DND-41 (cell line): ENCODE results near the gene HCRTR1.

Experiments used
- ATAC-seq: fragments of 200-7000 bp; cut with Tn5 transposase; 3 replicates; pipeline ENCODE4 v1.9.1; 2021; ENCODE audit warnings: low read depth; ENCODE audit not compliant: insufficient read depth
- DNase-seq: peaks from one replicate; pipeline ENCODE4 v3.0.0-alpha.2; 2020
- H2AFZ ChIP-seq: 2 replicates; pipeline ENCODE4 v1.6.0; 2012; ENCODE audit warnings: low read depth, low read length
- H3K27ac ChIP-seq: 2 replicates; pipeline ENCODE4 v1.5.1; 2012; ENCODE audit warnings: low read length, inconsistent platforms
- H3K27me3 ChIP-seq: fragments of 200-600 bp; sonication (generic); 2 replicates; pipeline ENCODE4 v1.6.0; 2012; ENCODE audit warnings: low read length, mild to moderate bottlenecking, inconsistent platforms; ENCODE audit not compliant: insufficient read depth, poor library complexity
- H3K36me3 ChIP-seq: 2 replicates; pipeline ENCODE4 v1.5.1; 2012; ENCODE audit warnings: low read length, inconsistent platforms; ENCODE audit not compliant: insufficient read depth
- H3K4me1 ChIP-seq: 2 replicates; pipeline ENCODE4 v1.5.1; 2012; ENCODE audit warnings: mild to moderate bottlenecking, low read length; ENCODE audit not compliant: insufficient read depth
- H3K4me2 ChIP-seq: 2 replicates; pipeline ENCODE4 v1.6.0; 2012; ENCODE audit warnings: mild to moderate bottlenecking, moderate library complexity, low read length, inconsistent platforms; ENCODE audit not compliant: insufficient read depth
- H3K4me3 ChIP-seq, 2 experiments: fragments of 200-600 bp in 1 of 2; shearing (Covaris generic) in 1 of 2; 2 replicates each; pipeline ENCODE4 v1.5.1; 2012 to 2016; ENCODE audit warnings: inconsistent platforms in 2 of 2, low read length in 2 of 2, mild to moderate bottlenecking in 2 of 2, low read depth in 1 of 2, moderate library complexity in 1 of 2
- H3K79me2 ChIP-seq: 2 replicates; pipeline ENCODE4 v1.6.0; 2012; ENCODE audit warnings: low read length, inconsistent platforms; ENCODE audit not compliant: insufficient read depth
- H3K9ac ChIP-seq: 2 replicates; pipeline ENCODE4 v1.6.0; 2012; ENCODE audit warnings: low read depth, mild to moderate bottlenecking, inconsistent platforms, low read length, moderate library complexity
- H3K9me3 ChIP-seq: 2 replicates; pipeline ENCODE4 v1.5.1; 2012; ENCODE audit warnings: low read length, moderate library complexity, mild to moderate bottlenecking, inconsistent platforms; ENCODE audit not compliant: insufficient read depth, severe bottlenecking
- H4K20me1 ChIP-seq: 2 replicates; pipeline ENCODE4 v1.6.0; 2012; ENCODE audit warnings: low read length; ENCODE audit not compliant: insufficient read depth
- EZH2 ChIP-seq: IDR thresholded peaks from 3 replicates; pipeline ENCODE4 v1.6.1; 2012; ENCODE audit warnings: borderline replicate concordance, low read depth, mild to moderate bottlenecking, moderate library complexity, low read length, inconsistent platforms; ENCODE audit not compliant: severe bottlenecking
- TF ChIP-seq, protein P1 (sequence below): IDR thresholded peaks from 2 replicates; pipeline ENCODE4 v1.5.1; 2012; ENCODE audit warnings: borderline replicate concordance, low read length, moderate library complexity, mild to moderate bottlenecking; ENCODE audit not compliant: poor library complexity, severe bottlenecking; ENCODE audit errors: extremely low read depth

The HCRTR1 gene

DNA sequence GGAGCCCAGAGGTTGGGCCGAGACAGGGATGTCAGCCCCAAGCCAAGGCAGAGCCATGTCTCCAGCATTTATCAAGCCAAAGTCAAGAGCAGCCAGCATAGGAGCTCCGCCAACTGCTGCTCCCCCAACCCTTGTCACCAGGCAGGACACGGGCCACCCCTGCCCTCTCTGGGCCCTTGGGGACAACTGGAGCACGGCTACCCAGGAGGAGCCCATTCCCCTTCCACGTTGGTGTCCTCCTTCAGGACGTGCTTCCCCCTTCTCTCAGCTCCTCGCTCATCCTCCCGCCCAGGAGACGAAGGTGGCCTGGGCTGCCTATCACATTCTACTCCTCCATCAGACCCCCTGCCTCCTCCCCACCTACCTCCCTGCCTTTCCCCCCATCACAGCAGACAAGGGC is 47.0 kb downstream of the HCRTR1 start:
- no peak for ATAC-seq
- no peaks in the 10 kb centered on the region for H3K9me3 ChIP-seq
- no peak for TF ChIP-seq EZH2
- TF ChIP-seq, protein P1, sequence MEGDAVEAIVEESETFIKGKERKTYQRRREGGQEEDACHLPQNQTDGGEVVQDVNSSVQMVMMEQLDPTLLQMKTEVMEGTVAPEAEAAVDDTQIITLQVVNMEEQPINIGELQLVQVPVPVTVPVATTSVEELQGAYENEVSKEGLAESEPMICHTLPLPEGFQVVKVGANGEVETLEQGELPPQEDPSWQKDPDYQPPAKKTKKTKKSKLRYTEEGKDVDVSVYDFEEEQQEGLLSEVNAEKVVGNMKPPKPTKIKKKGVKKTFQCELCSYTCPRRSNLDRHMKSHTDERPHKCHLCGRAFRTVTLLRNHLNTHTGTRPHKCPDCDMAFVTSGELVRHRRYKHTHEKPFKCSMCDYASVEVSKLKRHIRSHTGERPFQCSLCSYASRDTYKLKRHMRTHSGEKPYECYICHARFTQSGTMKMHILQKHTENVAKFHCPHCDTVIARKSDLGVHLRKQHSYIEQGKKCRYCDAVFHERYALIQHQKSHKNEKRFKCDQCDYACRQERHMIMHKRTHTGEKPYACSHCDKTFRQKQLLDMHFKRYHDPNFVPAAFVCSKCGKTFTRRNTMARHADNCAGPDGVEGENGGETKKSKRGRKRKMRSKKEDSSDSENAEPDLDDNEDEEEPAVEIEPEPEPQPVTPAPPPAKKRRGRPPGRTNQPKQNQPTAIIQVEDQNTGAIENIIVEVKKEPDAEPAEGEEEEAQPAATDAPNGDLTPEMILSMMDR = no peak
- H3K27ac ChIP-seq = no peak overlapping the region
- DNase-seq = no peak
- no peak overlapping the region for H3K9ac ChIP-seq
- H3K79me2 ChIP-seq = no peaks in the 10 kb centered on the region
- H2AFZ ChIP-seq = no peak overlapping the region
- peaks cover 5% of the 10 kb centered on the region for H3K27me3 ChIP-seq
- H3K4me2 ChIP-seq = no peak overlapping the region
- no peaks in the 10 kb centered on the region for H3K4me1 ChIP-seq
- H3K36me3 ChIP-seq = no peaks in the 10 kb centered on the region
- H3K4me3 ChIP-seq = no peak overlapping the region
- H4K20me1 ChIP-seq = peaks cover 3% of the 10 kb centered on the region; the same call in 1 of the 2 replicates

DNA sequence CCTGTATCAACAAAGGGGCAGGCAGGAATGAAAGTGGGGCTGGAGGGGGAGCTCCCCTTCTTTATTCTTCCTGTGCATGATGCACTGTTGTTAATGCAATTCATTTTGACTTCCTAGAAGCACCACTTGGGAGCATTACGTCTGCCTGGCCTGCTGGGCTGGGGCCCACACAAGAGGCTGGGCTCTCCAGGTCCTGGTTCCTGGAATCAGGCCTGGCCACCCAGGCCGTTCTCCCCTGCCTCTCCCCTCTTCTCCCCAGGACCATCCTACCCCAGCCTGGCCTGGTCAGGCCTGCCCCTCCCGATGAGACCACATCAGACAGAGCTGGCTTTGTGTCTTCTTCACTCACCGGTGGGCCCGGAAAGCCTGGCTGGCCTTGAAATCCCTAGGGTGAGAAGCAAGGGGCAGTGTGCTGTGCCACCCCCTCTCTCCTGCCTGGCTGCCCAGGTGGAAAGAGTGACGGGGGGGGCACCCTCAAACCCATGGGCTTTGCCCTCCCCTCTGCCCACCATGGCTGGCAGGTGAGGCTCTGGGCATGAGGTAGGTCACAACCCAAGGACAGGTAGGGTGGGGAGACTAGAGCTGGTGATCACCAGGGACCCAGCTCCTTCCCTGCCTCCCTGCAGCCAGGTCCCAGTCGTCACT is 47.9 kb downstream of the HCRTR1 start:
- no peak overlapping the region for H3K4me2 ChIP-seq
- H3K4me3 ChIP-seq = no peak overlapping the region
- H2AFZ ChIP-seq = no peak overlapping the region
- peaks cover 13% of the 10 kb centered on the region for H3K27me3 ChIP-seq
- no peaks in the 10 kb centered on the region for H3K9me3 ChIP-seq
- H4K20me1 ChIP-seq = peaks cover 4% of the 10 kb centered on the region; the same call in 1 of the 2 replicates
- no peak for TF ChIP-seq EZH2
- TF ChIP-seq, protein P1 = no peak
- H3K36me3 ChIP-seq = no peaks in the 10 kb centered on the region
- DNase-seq (no peak), ATAC-seq (no peak)
- H3K27ac ChIP-seq = no peak overlapping the region
- H3K79me2 ChIP-seq = no peaks in the 10 kb centered on the region
- no peak overlapping the region for H3K9ac ChIP-seq
- no peaks in the 10 kb centered on the region for H3K4me1 ChIP-seq

DNA sequence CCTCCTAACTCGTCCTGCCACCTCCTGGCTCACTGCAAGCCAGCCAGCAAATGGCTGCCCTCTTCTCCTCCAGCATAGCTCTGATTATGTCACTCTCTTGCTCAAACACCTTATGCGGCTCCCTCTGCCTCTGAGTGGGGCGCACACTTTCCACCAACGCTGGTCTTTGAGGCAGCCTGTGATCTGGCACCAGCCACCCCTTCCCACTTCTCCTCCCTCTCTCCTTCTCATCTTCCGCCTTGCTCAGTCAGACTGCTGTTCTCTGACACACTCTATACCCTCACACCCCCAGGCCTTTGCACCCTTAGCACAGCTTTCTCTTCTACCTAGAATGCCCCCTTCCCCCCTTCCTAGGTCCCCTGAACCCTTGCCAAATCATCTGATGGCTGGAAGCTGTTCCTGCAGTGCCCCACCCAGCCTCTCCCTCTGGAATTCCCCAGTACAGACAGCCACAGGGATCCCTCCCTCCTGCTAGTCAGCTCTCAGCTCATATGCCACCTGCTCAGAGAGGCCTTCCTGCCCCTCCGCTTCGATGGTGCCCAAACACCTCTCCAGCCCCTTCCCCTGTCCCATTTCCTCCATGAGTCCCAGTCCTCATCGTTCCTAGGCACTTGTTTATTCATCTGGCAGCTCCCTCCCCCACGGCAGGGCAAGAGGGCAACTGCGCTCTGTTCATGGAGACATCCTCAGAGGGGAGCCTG is 48.9 kb downstream of the HCRTR1 start:
- Histone ChIP-seq H3K27me3 (peaks cover 23% of the 10 kb centered on the region), H3K79me2 (no peaks in the 10 kb centered on the region), H3K4me3 (no peak overlapping the region), H3K27ac (no peak overlapping the region), H3K9ac (no peak overlapping the region), H3K4me2 (no peak overlapping the region), H3K36me3 (no peaks in the 10 kb centered on the region), H3K4me1 (no peaks in the 10 kb centered on the region), H2AFZ (no peak overlapping the region), H4K20me1 (peaks cover 4% of the 10 kb centered on the region; the same call in 1 of the 2 replicates), H3K9me3 (no peaks in the 10 kb centered on the region)
- ATAC-seq (0 out of 3 replicates have a peak, but pooled peaks have one; percentile 28), DNase-seq (no peak)
- TF ChIP-seq EZH2 = no peak
- TF ChIP-seq, protein P1 = no peak
